ENCODE results near the gene NRM.

- TF ChIP-seq CTCF (IDR thresholded peaks at IDR 0.05; ENCODE audit: poor library complexity, severe bottlenecking) (peak; percentile 66), EZH2 (IDR thresholded peaks at IDR 0.05; ENCODE audit: borderline replicate concordance, insufficient read depth, low read length, poor library complexity, severe bottlenecking) (no peak), EP300 (conservative IDR thresholded peaks at IDR 0.05; ENCODE audit: poor library complexity, severe bottlenecking) (peak; percentile 45), TAF1 (IDR thresholded peaks at IDR 0.05; ENCODE audit: low read depth) (peak; percentile 95), REST (IDR thresholded peaks at IDR 0.05; ENCODE audit: borderline replicate concordance) (no peak), POLR2AphosphoS5 (IDR thresholded peaks at IDR 0.05) (peak; percentile 80)
These were observed 30.6 kb upstream of the NRM start for GRCh38 chr6:30721198-30722024.
